GM12891 (cell line): ENCODE results near the gene RRAGD.

Experiments
- PAX5 ChIP-seq: IDR thresholded peaks from 2 replicates; pipeline ENCODE4 v1.6.1; 2011; ENCODE audit warnings: low read length, moderate library complexity, mild to moderate bottlenecking; ENCODE audit not compliant: insufficient read depth, severe bottlenecking
- POLR2A ChIP-seq: IDR thresholded peaks from 2 replicates; pipeline ENCODE4 v1.6.1; 2011; ENCODE audit warnings: low read depth, low read length, control low read depth
- POLR2AphosphoS5 ChIP-seq: IDR thresholded peaks from 2 replicates; pipeline ENCODE4 v1.6.1; 2011; ENCODE audit warnings: low read depth, low read length, control low read depth
- POU2F2 ChIP-seq: IDR thresholded peaks from 2 replicates; pipeline ENCODE4 v1.6.1; 2011; ENCODE audit warnings: low read depth, mild to moderate bottlenecking, control low read depth, low read length, moderate library complexity
- TAF1 ChIP-seq: IDR thresholded peaks from 2 replicates; pipeline ENCODE4 v1.6.1; 2011; ENCODE audit warnings: low read depth, low read length, control low read depth

- TF ChIP-seq POLR2AphosphoS5 (no peak), POLR2A (no peak), TAF1 (no peak), PAX5 (no peak), POU2F2 (no peak)
These were observed 25.1 kb downstream of the RRAGD start for GRCh38 chr6:89386917-89387491.
